GM19395 (cell line): Measurements from ENCODE around the gene NIT1.
"Not testable (repeated sequence)": the region's sequence is repeated elsewhere in the genome, so short reads cannot be mapped to it uniquely, and the experiment has no call there.

Source experiments
- ATAC-seq: cut with Tn5 transposase; IDR thresholded peaks from one replicate; pipeline ENCODE4 v1.9.1; 2021; ENCODE audit warnings: mild to moderate bottlenecking, moderate library complexity; ENCODE audit not compliant: unreplicated experiment

NIT1 gene

GRCh38 chr1:161111527-161111926 is 6.4 kb upstream of the NIT1 start:
- no peak for ATAC-seq

GRCh38 chr1:161113915-161114314 is 4.0 kb upstream of the NIT1 start:
- no peak for ATAC-seq

DNA sequence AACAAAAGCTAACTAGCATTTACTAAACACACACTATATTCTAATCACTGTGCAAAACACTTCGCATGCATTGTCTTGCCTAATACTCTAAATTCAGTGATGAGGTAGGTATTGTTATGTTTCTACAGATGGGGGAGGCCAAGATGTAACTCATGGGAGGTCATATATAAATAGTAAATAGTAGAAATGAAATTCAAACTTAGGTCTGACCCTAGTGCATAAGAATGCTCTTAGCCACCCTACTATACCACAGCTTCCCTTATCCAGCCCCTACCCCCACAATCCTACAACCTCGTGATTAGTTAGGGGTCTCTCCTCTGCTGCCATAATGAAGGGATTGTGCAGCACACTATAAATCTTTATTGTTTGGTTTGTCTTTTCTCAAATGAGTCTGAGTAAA is 3.3 kb upstream of the NIT1 start:
- ATAC-seq = no peak

GRCh38 chr1:161115132-161115711 is 2.7 kb upstream of the NIT1 start:
- ATAC-seq = no peak

DNA sequence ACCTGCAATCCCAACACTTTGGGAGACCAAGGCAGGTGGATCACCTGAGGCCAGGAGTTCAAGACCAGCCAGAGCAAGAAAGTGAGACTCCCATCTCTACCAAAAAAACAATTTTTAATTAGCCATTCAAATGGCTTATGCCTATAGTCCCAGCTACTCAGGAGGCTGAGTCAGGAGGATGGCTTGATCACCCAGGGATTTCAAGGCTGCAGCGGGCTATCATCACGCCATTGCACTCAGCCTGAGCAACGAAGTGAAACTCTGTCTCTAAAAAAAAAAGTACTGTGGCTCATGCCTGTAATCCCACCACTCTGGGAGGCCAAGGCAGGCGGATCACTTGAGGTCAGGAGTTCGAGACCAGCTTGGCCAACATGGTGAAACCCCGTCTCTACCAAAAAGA is 1.9 kb upstream of the NIT1 start:
- not testable (repeated sequence) for ATAC-seq

DNA sequence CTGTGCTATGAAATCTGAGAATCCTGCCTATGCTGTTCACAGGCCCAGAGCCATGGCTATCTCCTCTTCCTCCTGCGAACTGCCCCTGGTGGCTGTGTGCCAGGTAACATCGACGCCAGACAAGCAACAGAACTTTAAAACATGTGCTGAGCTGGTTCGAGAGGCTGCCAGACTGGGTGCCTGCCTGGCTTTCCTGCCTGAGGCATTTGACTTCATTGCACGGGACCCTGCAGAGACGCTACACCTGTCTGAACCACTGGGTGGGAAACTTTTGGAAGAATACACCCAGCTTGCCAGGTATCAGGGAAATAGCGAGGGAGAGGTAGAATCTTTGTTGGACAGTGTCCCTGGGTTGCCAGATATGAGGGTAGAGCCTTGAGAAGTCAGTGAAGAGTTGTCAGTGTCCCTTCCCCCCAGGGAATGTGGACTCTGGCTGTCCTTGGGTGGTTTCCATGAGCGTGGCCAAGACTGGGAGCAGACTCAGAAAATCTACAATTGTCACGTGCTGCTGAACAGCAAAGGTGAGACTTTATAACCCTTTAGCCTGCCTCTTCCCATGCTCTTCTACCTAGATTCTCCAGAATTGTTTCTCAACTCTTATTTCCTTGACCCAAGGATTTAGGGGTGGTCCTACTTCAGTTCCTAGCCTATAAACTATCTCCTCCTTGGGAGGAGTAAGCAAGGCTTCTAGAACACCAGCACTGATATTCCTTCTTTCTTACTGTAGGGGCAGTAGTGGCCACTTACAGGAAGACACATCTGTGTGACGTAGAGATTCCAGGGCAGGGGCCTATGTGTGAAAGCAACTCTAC is 1.4 kb downstream of the NIT1 start:
- ATAC-seq = no peak

- ATAC-seq = no peak
These were observed 3.2 kb downstream of the NIT1 start for GRCh38 chr1:161121042-161121650.

GRCh38 chr1:161121834-161122233 is 3.9 kb downstream of the NIT1 start:
- ATAC-seq = no peak

GRCh38 chr1:161122967-161123366 is 5.1 kb downstream of the NIT1 start:
- ATAC-seq = no peak

GRCh38 chr1:161127649-161128048 is 9.7 kb downstream of the NIT1 start:
- ATAC-seq = no peak

- no peak for ATAC-seq
These were observed 10.9 kb downstream of the NIT1 start for GRCh38 chr1:161128591-161129420.

GRCh38 chr1:161130266-161130665 is 12.4 kb downstream of the NIT1 start:
- no peak for ATAC-seq

GRCh38 chr1:161131523-161132409 is 13.9 kb downstream of the NIT1 start:
- peak; percentile 6 for ATAC-seq

- ATAC-seq = peak; percentile 97
These were observed 14.7 kb downstream of the NIT1 start, which contains the start of gene DEDD for GRCh38 chr1:161132410-161133219. Gene DEDD, minus strand, starts transcription at chr1:161132667. Its CDS starts 8,205 bp downstream, at chr1:161124462.

DNA sequence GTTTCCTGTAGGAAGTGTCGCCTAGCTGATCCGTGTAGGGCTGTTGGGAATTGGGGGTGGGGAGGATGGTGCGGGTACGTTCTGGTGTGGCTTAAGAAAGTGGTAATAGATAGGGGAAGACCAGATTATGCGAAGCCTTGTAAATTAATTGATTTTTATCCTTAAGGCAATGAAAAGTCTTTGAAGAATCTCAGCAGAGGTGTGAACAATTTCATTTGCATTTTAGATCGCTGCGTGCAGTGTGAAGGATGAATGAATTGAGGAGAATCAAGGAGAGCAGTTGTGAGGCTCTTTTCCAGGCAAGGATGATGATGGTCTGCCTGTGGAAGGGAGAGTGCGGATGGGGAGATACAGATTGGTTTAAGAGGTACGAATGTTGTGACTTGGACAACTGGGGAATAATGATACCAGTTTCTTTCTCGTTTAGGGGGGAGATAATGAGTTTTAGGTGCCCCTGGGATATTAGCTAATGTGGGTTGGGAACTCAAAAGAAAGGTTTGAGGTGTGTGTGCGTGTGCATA is 15.4 kb downstream of the NIT1 start:
- no peak for ATAC-seq

DNA sequence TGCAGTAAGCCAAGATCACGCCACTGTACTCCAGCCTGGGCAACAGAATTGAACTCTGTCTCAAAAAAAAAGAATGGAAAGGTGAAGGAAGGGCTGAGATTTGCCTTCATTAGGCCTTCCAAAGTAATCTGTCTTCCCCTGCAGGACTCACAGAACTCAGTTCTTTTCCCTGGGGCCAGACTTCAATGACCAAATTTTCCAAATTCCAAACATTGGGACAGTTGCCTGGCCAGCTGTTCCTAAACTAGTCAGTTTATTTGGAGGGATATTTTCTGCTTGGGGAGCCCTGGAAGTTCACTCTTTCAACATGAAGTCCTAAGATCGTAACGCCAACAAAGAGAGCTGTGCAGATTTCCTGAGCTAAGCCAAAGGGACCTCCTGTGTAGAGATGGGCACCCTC is 20.0 kb downstream of the NIT1 start:
- no peak for ATAC-seq

- ATAC-seq = no peak
These were observed 20.5 kb downstream of the NIT1 start for GRCh38 chr1:161138431-161138830.

GRCh38 chr1:161139766-161140165 is 21.9 kb downstream of the NIT1 start:
- ATAC-seq = no peak

DNA sequence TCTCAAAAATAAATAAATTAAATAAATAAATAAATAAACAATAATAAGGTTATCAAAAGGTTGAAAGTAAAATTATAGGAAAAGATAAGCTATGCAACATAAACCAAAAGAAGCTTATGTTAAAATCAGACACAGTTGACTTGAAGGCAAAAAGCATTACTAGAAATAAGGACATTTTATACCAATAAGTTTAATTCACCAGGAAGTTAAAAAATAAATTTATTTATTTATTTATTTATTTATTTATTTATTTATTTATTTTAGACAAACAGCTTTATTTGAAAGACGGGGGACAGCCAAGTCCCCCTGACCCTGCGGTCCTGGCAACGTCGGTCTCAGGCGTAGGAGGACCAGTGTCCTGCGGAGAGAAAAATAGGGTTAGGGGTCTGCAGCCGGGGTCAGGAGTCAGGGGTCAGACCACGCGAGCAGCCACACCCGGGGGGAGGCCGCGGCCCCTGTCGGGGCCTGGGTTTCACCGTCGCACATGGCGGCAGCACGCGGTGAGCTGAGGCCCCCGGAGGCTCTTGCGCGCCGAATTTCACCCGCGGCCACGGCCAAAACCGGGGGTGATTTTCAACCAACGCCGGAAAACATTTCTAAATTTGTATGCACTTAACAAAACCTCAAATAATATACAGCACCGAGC is 23.0 kb downstream of the NIT1 start:
- no peak for ATAC-seq
